NB4 (cell line): ENCODE data around the gene ECPAS.
"Not testable (repeated sequence)": the region's sequence is repeated elsewhere in the genome, so short reads cannot be mapped to it uniquely, and the experiment has no call there.

ENCODE experiments used
- CTCF ChIP-seq: IDR thresholded peaks from one replicate; pipeline ENCODE4 v1.5.1; 2012; ENCODE audit warnings: low read depth, low read length
- POLR2A ChIP-seq: IDR thresholded peaks from 2 replicates; pipeline ENCODE4 v1.6.1; 2011; ENCODE audit warnings: mild to moderate bottlenecking; ENCODE audit not compliant: insufficient read length; ENCODE audit errors: extremely low read depth

- TF ChIP-seq POLR2A, CTCF: not testable (repeated sequence)
These were observed 13.0 kb upstream of the ECPAS start for GRCh38 chr9:111497196-111497595.
